Measurements from ENCODE around the gene PARVB.

DNA sequence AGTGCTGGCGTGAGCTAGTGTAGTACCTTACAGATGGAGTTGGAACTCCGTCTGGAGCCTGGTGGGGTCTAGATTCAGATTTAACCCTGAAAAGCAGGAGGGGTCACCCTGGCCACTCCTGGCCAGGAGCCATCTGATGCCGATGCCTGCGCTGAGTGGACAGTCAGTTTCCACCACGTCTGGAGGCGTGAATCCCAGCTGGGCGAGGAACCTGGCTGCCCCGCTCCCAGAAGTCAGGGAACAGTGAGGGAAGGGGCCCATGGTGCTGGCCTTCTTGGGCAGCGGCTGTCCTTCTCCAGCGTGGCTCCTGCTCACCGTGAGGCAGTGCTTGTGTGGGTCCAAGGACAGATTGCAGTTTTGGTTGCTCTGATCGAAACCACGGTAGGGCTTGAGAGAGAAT lies 76.3 kb downstream of the PARVB start:
- TF ChIP-seq POLR2A (IDR thresholded peaks at IDR 0.05; ENCODE audit: low read length) (no peak), GATA1 (IDR thresholded peaks at IDR 0.05; ENCODE audit: low read depth, low read length) (no peak)

Data from erythroblast (primary cell).